HEK293T (cell line): ENCODE results near the gene CEMIP2.
"Not testable (repeated sequence)": the region's sequence is repeated elsewhere in the genome, so short reads cannot be mapped to it uniquely, and the experiment has no call there.

Experiments
- CTCF ChIA-PET: fragments of 350-600 bp; formaldehyde crosslinking; extraction: SDS; loops from one replicate; lab custom pipeline; 2021; ENCODE audit warnings: antibody characterized with exemption, inconsistent platforms; lab: Yijun Ruan, JAX
- POLR2A ChIA-PET: fragments of 350-600 bp; formaldehyde crosslinking; extraction: SDS; loops from one replicate; lab custom pipeline; 2020; ENCODE audit warnings: antibody characterized with exemption, inconsistent platforms; lab: Yijun Ruan, JAX
- DNase-seq: peaks from one replicate; pipeline ENCODE4 v3.0.0; 2012; ENCODE audit warnings: mixed read lengths; ENCODE audit errors: extremely low spot score
- ARNT ChIP-seq: fragments of 450-650 bp; IDR thresholded peaks from 2 replicates; pipeline ENCODE4 v1.6.1; 2017; ENCODE audit warnings: mild to moderate bottlenecking
- BHLHE40 ChIP-seq: fragments of 450-650 bp; IDR thresholded peaks from 2 replicates; pipeline ENCODE4 v1.6.1; 2016; ENCODE audit warnings: mild to moderate bottlenecking, moderate library complexity, borderline replicate concordance
- CTBP1 ChIP-seq: fragments of 450-650 bp; IDR thresholded peaks from 2 replicates; pipeline ENCODE4 v1.6.1; 2016; ENCODE audit warnings: borderline replicate concordance
- ELF4 ChIP-seq: fragments of 450-650 bp; IDR thresholded peaks from 2 replicates; pipeline ENCODE4 v1.6.1; 2017; ENCODE audit warnings: antibody characterized with exemption
- FOXA1 ChIP-seq: fragments of 450-650 bp; IDR thresholded peaks from 2 replicates; pipeline ENCODE4 v1.6.1; 2016; ENCODE audit warnings: mild to moderate bottlenecking
- FOXK2 ChIP-seq: fragments of 450-650 bp; IDR thresholded peaks from 2 replicates; pipeline ENCODE4 v1.6.1; 2016; ENCODE audit warnings: mild to moderate bottlenecking
- FOXM1 ChIP-seq: fragments of 450-650 bp; IDR thresholded peaks from 2 replicates; pipeline ENCODE4 v1.6.1; 2017; ENCODE audit warnings: mild to moderate bottlenecking, borderline replicate concordance
- HDGF ChIP-seq: fragments of 450-650 bp; IDR thresholded peaks from 2 replicates; pipeline ENCODE4 v1.6.1; 2017; ENCODE audit warnings: antibody characterized with exemption, borderline replicate concordance
- L3MBTL2 ChIP-seq: fragments of 450-650 bp; conservative IDR thresholded peaks from 2 replicates; pipeline ENCODE4 v1.6.1; 2016; ENCODE audit warnings: mild to moderate bottlenecking
- LEF1 ChIP-seq: fragments of 450-650 bp; IDR thresholded peaks from 2 replicates; pipeline ENCODE4 v1.6.1; 2017; ENCODE audit warnings: mild to moderate bottlenecking, borderline replicate concordance
- NFRKB ChIP-seq: fragments of 450-650 bp; IDR thresholded peaks from 2 replicates; pipeline ENCODE4 v1.6.1; 2016; ENCODE audit warnings: mild to moderate bottlenecking, moderate library complexity
- SP1 ChIP-seq: fragments of 450-650 bp; IDR thresholded peaks from 2 replicates; pipeline ENCODE4 v1.6.1; 2017
- SUZ12 ChIP-seq: fragments of 450-650 bp; IDR thresholded peaks from 2 replicates; pipeline ENCODE4 v1.6.1; 2016; ENCODE audit warnings: mild to moderate bottlenecking
- TARDBP ChIP-seq: fragments of 450-650 bp; IDR thresholded peaks from 2 replicates; pipeline ENCODE4 v1.6.1; 2016
- ZNF384 ChIP-seq: fragments of 450-650 bp; IDR thresholded peaks from 2 replicates; pipeline ENCODE4 v1.6.1; 2016
- TF ChIP-seq, protein P1 (sequence below): fragments of 450-650 bp; IDR thresholded peaks from 2 replicates; pipeline ENCODE4 v1.6.1; 2016

CEMIP2 gene

GRCh38 chr9:71703172-71703872 lies 65.0 kb downstream of the CEMIP2 start:
- no peak for DNase-seq
- CTCF ChIA-PET = interaction anchor here (0.5 kb wide), 1 partner anchor 21 kb away, joined by 5 read pairs; no protein-coding TSS in a partner anchor
- no peak for TF ChIP-seq SP1
- TF ChIP-seq FOXM1 = no peak
- TF ChIP-seq NFRKB = no peak
- no peak for TF ChIP-seq ELF4
- no peak for TF ChIP-seq LEF1
- no peak for TF ChIP-seq CTBP1
- TF ChIP-seq FOXK2 = no peak
- no peak for TF ChIP-seq SUZ12
- no peak for TF ChIP-seq L3MBTL2
- no peak for TF ChIP-seq ZNF384
- POLR2A ChIA-PET = no interaction called here

GRCh38 chr9:71697882-71698281 lies 70.4 kb downstream of the CEMIP2 start:
- TF ChIP-seq L3MBTL2 (no peak), ARNT (no peak), CTBP1 (no peak), ELF4 (no peak), FOXA1 (no peak), FOXK2 (no peak), NFRKB (no peak), ZNF384 (no peak), TARDBP (no peak), LEF1 (no peak)
- ChIA-PET CTCF (no interaction called here), POLR2A (no interaction called here)
- DNase-seq = no peak

DNA sequence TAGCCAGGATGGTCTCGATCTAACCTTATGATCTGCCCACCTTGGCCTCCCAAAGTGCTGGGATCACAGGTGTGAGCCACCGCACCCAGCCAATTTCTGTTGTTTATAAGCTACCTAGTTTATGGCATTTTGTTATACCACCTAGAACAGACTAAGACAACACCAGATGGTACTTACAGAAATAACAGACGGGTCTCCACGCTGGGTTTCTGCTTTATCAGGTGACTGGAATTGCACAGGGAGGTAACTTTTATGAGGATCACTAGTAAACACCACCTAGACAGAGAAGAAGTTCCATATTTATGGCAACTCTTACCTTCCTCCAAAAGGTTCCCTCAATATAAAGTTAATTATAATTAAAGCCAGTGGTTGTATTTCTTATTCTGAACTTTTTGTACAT lies 74.0 kb downstream of the CEMIP2 start:
- TF ChIP-seq FOXA1 (no peak), FOXM1 (no peak)
- ChIA-PET POLR2A (no interaction called here), CTCF (no interaction called here)
- no peak for DNase-seq

GRCh38 chr9:71693607-71694006 lies 74.7 kb downstream of the CEMIP2 start:
- ChIA-PET POLR2A (no interaction called here), CTCF (no interaction called here)
- TF ChIP-seq ARNT (no peak), CTBP1 (no peak), FOXA1 (no peak), ZNF384 (no peak), NFRKB (no peak), SP1 (no peak), L3MBTL2 (no peak), LEF1 (no peak), HDGF (no peak), FOXM1 (no peak), FOXK2 (no peak), ELF4 (no peak), SUZ12 (no peak)
- TF ChIP-seq, protein P1, sequence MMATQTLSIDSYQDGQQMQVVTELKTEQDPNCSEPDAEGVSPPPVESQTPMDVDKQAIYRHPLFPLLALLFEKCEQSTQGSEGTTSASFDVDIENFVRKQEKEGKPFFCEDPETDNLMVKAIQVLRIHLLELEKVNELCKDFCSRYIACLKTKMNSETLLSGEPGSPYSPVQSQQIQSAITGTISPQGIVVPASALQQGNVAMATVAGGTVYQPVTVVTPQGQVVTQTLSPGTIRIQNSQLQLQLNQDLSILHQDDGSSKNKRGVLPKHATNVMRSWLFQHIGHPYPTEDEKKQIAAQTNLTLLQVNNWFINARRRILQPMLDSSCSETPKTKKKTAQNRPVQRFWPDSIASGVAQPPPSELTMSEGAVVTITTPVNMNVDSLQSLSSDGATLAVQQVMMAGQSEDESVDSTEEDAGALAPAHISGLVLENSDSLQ = no peak
- DNase-seq = no peak

DNA sequence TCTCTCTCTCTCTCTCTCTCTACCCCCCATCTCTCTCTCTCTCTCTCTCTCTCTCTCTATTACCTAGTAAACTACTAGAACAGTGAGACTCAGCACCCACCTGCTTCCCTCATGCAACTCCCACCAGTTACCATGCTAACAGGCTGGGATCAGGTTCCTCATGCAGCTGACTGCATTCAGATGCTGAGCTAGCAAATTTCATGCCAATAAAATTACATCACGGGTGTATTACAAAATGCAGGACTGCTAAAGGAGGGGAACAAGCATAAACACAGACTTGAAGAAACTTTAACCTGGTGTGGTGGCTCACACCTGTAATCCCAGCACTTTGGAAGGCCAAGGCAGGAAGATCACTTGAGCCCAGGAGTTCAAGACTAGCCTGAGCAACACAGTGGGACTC lies 76.0 kb downstream of the CEMIP2 start:
- CTCF ChIA-PET = no interaction called here
- TF ChIP-seq ELF4 (no peak), TARDBP (no peak), FOXK2 (no peak), FOXA1 (no peak), NFRKB (no peak), LEF1 (no peak), FOXM1 (no peak), CTBP1 (no peak), SUZ12 (no peak), SP1 (no peak), L3MBTL2 (no peak), ZNF384 (no peak), ARNT (no peak), HDGF (no peak), BHLHE40 (no peak)
- TF ChIP-seq, protein P1 = no peak
- POLR2A ChIA-PET = no interaction called here
- DNase-seq = no peak

DNA sequence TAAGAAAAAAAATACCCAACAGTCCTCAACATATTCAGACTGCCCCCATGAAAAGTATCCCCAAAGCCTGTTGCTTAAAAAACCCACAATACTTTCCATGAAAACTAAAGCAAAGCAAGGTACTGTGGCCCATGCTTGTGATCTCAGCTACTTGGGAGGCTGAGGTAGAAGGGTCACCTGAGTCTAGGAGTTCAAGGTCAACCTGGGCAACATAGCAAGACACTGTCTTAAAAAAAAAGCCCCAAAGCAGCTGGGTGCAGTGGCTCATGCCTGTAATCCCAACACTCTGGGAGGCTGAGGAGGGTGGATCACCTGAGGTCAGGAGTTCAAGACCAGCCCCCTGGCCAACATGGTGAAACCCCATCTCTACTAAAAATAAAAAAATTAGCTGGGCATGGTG lies 76.7 kb downstream of the CEMIP2 start:
- DNase-seq, CTCF ChIA-PET, POLR2A ChIA-PET: not testable (repeated sequence)

DNA sequence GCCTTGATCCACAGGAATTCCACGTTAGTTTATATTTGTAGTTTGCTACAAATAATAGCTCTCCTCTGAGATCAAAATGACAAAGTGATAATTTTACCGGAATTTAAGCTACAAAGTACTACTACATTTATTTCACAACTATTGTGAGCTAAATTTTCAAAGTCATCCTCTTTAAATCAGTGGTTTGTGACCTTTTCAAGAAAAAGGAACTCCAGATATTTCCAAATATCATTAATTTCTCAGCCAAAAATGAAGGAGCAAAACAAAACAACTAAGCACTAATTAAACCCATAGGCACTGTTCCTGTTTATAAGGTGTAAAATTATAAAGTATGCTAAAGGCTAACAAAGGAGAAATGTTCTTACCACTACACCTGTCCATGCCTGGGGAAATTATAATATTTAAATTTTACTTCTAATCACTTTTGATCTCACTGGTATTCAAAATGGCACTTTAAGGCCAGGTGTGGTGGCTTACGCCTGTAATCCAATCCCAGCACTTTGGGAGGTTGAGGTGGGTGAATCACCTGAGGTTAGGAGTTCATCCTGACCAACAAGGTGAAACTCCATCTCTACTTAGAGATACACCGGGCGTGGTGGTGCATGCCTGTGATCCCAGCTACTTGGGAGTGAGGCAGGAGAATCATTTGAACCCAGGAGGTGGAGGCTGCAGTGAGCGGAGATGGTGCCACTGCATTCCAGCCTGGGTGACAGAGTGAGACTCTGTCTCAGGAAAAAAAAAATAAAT lies 77.5 kb downstream of the CEMIP2 start:
- DNase-seq = no peak
- ChIA-PET CTCF (no interaction called here), POLR2A (no interaction called here)
- TF ChIP-seq CTBP1 = no peak
